ENCODE measurements around the gene PLPP3.
A peak's percentile ranks its signal among the peaks of the same experiment; 100 is the strongest.

Gene PLPP3

GRCh38 chr1:56502700-56503245 lies 76.6 kb downstream of the PLPP3 start:
- DNase-seq (ENCODE audit: low read depth) = peak; percentile 80
- TF ChIP-seq CTCF (conservative IDR thresholded peaks at IDR 0.05; ENCODE audit: control insufficient read depth, insufficient read depth, low read depth, low read length) = no peak
- H3K4me3 ChIP-seq (ENCODE audit: control insufficient read depth, low read depth, low read length) = no peak overlapping the region

GRCh38 chr1:56501888-56502287 lies 77.5 kb downstream of the PLPP3 start:
- DNase-seq (ENCODE audit: low read depth) = no peak
- no peak for TF ChIP-seq CTCF (conservative IDR thresholded peaks at IDR 0.05; ENCODE audit: control insufficient read depth, insufficient read depth, low read depth, low read length)
- H3K4me3 ChIP-seq (ENCODE audit: control insufficient read depth, low read depth, low read length) = no peak overlapping the region

GRCh38 chr1:56501426-56501825 lies 77.9 kb downstream of the PLPP3 start:
- TF ChIP-seq CTCF (conservative IDR thresholded peaks at IDR 0.05; ENCODE audit: control insufficient read depth, insufficient read depth, low read depth, low read length) = no peak
- H3K4me3 ChIP-seq (ENCODE audit: control insufficient read depth, low read depth, low read length) = no peak overlapping the region
- no peak for DNase-seq (ENCODE audit: low read depth)

- no peak for TF ChIP-seq CTCF (conservative IDR thresholded peaks at IDR 0.05; ENCODE audit: control insufficient read depth, insufficient read depth, low read depth, low read length)
- H3K4me3 ChIP-seq (ENCODE audit: control insufficient read depth, low read depth, low read length) = no peak overlapping the region
- no peak for DNase-seq (ENCODE audit: low read depth)
Observed at GRCh38 chr1:56496821-56497772, 82.3 kb downstream of the PLPP3 start.

GRCh38 chr1:56496158-56496557 lies 83.2 kb downstream of the PLPP3 start:
- DNase-seq (ENCODE audit: low read depth) = no peak
- H3K4me3 ChIP-seq (ENCODE audit: control insufficient read depth, low read depth, low read length) = no peak overlapping the region
- no peak for TF ChIP-seq CTCF (conservative IDR thresholded peaks at IDR 0.05; ENCODE audit: control insufficient read depth, insufficient read depth, low read depth, low read length)

- no peak for TF ChIP-seq CTCF (conservative IDR thresholded peaks at IDR 0.05; ENCODE audit: control insufficient read depth, insufficient read depth, low read depth, low read length)
- H3K4me3 ChIP-seq (ENCODE audit: control insufficient read depth, low read depth, low read length) = no peak overlapping the region
- no peak for DNase-seq (ENCODE audit: low read depth)
Observed at GRCh38 chr1:56495538-56495937, 83.8 kb downstream of the PLPP3 start.

Measured in fibroblast of mammary gland (primary cell).